IMR-90 (cell line): Measurements from ENCODE around the gene IFI27L2. TPM values are rescaled to one million over a fixed set of nuclear protein-coding genes. Genes with fewer than 3 reads are reported as not detected.

Source experiments
- ATAC-seq: fragments of 200-7000 bp; cut with Tn5 transposase; 2 replicates; pipeline ENCODE4 v1.9.1; 2020; ENCODE audit warnings: low read depth, mild to moderate bottlenecking, moderate library complexity
- BruUV-seq: library from RNA; stranded (reverse); fragments of 400-500 nt; replicated peaks from 2 replicates; lab custom pipeline; 2021; lab: Mats Ljungman, UMichigan
- CTCF ChIA-PET: fragments of 300-600 bp; formaldehyde crosslinking; extraction: SDS; loops from one replicate; lab custom pipeline; 2021; ENCODE audit warnings: antibody characterized with exemption; lab: Yijun Ruan, JAX
- POLR2A ChIA-PET: fragments of 300-600 bp; sonication (Branson Sonifier 250); formaldehyde crosslinking; loops from one replicate; lab custom pipeline; 2022; ENCODE audit warnings: antibody characterized with exemption; ENCODE audit not compliant: unreplicated experiment; lab: Charles Lee
- DNase-seq: peaks from one replicate; pipeline ENCODE4 v3.0.0; 2013
- H2AFZ ChIP-seq: replicated peaks from 2 replicates; pipeline ENCODE3; 2013; ENCODE audit warnings: low read length, mild to moderate bottlenecking; ENCODE audit not compliant: poor library complexity
- H2AK5ac ChIP-seq: 2 replicates; pipeline ENCODE4 v1.6.1; 2013; ENCODE audit warnings: low read depth, low read length, inconsistent platforms
- H2AK9ac ChIP-seq: replicated peaks from 2 replicates; pipeline ENCODE3; 2013; ENCODE audit warnings: mild to moderate bottlenecking, low read depth, low read length, moderate library complexity; ENCODE audit not compliant: poor library complexity
- H2BK120ac ChIP-seq: 2 replicates; pipeline ENCODE4 v1.6.1; 2013; ENCODE audit warnings: low read depth, low read length, inconsistent platforms
- H2BK15ac ChIP-seq: 3 replicates; pipeline ENCODE4 v1.6.1; 2013; ENCODE audit warnings: low read depth, low read length, inconsistent platforms
- H2BK20ac ChIP-seq: 2 replicates; pipeline ENCODE4 v1.6.1; 2013; ENCODE audit warnings: low read depth, mild to moderate bottlenecking, inconsistent platforms, low read length, moderate library complexity
- H2BK5ac ChIP-seq: 2 replicates; pipeline ENCODE4 v1.6.1; 2013; ENCODE audit warnings: mild to moderate bottlenecking, low read depth, low read length, inconsistent platforms; ENCODE audit not compliant: poor library complexity, severe bottlenecking
- H3K14ac ChIP-seq: replicated peaks from 2 replicates; pipeline ENCODE4 v1.6.1; 2013; ENCODE audit warnings: low read depth, low read length, inconsistent platforms
- H3K18ac ChIP-seq: 2 replicates; pipeline ENCODE4 v1.6.1; 2013; ENCODE audit warnings: low read depth, low read length, control low read depth
- H3K23ac ChIP-seq: 2 replicates; pipeline ENCODE4 v1.6.1; 2013; ENCODE audit warnings: low read depth, low read length, inconsistent platforms
- H3K27ac ChIP-seq: 2 replicates; pipeline ENCODE4 v1.5.1; 2013; ENCODE audit warnings: mild to moderate bottlenecking, control low read depth, low read length; ENCODE audit not compliant: insufficient read depth
- H3K27me3 ChIP-seq: 2 replicates; pipeline ENCODE4 v1.6.1; 2013; ENCODE audit warnings: low read length; ENCODE audit not compliant: control insufficient read depth, insufficient read depth
- H3K36me3 ChIP-seq: 2 replicates; pipeline ENCODE4 v1.6.1; 2013; ENCODE audit warnings: low read length, mixed read lengths; ENCODE audit not compliant: control insufficient read depth, insufficient read depth
- H3K4ac ChIP-seq: 2 replicates; pipeline ENCODE4 v1.6.1; 2013; ENCODE audit warnings: low read depth, low read length, inconsistent platforms
- H3K4me1 ChIP-seq: 2 replicates; pipeline ENCODE4 v1.6.1; 2013; ENCODE audit warnings: low read length, mixed read lengths; ENCODE audit not compliant: control insufficient read depth, insufficient read depth
- H3K4me2 ChIP-seq: 2 replicates; pipeline ENCODE4 v1.6.1; 2013; ENCODE audit warnings: low read depth, mild to moderate bottlenecking, control low read depth, low read length, moderate library complexity
- H3K4me3 ChIP-seq: 2 replicates; pipeline ENCODE4 v1.5.1; 2013; ENCODE audit warnings: low read depth, mild to moderate bottlenecking, control low read depth, low read length, moderate library complexity; ENCODE audit not compliant: insufficient read depth
- H3K56ac ChIP-seq: 2 replicates; pipeline ENCODE4 v1.6.1; 2013; ENCODE audit warnings: low read length, inconsistent platforms; ENCODE audit not compliant: insufficient read depth; ENCODE audit errors: extremely low read depth
- H3K79me1 ChIP-seq, 2 experiments: 2 replicates each; pipeline ENCODE4 v1.6.1; 2013; ENCODE audit warnings: low read length in 2 of 2, inconsistent platforms in 1 of 2, low read depth in 1 of 2
- H3K9ac ChIP-seq: 2 replicates; pipeline ENCODE4 v1.6.1; 2013; ENCODE audit warnings: low read depth, low read length, control low read depth
- H3K9me1 ChIP-seq: 2 replicates; pipeline ENCODE4 v1.6.1; 2013; ENCODE audit warnings: low read length, inconsistent platforms; ENCODE audit not compliant: insufficient read depth
- H3K9me3 ChIP-seq: 2 replicates; pipeline ENCODE4 v1.6.1; 2013; ENCODE audit warnings: low read length; ENCODE audit not compliant: control insufficient read depth, insufficient read depth
- H4K20me1 ChIP-seq: 2 replicates; pipeline ENCODE4 v1.6.1; 2013; ENCODE audit warnings: low read length, inconsistent platforms; ENCODE audit not compliant: insufficient read depth
- H4K5ac ChIP-seq: 2 replicates; pipeline ENCODE4 v1.6.1; 2013; ENCODE audit warnings: mild to moderate bottlenecking, low read depth, low read length, control low read depth
- H4K8ac ChIP-seq, 2 experiments: 2 replicates each; pipeline ENCODE4 v1.6.1; 2013; ENCODE audit warnings: low read depth in 2 of 2, low read length in 2 of 2, control low read depth in 1 of 2, inconsistent platforms in 1 of 2
- H4K91ac ChIP-seq: 2 replicates; pipeline ENCODE4 v1.6.1; 2013; ENCODE audit warnings: low read depth, low read length, inconsistent platforms; ENCODE audit not compliant: insufficient read depth
- BHLHE40 ChIP-seq: fragments of 150-350 bp; IDR thresholded peaks from 2 replicates; pipeline ENCODE4 v1.6.1; 2016; ENCODE audit warnings: mild to moderate bottlenecking, low read depth, low read length
- CHD1 ChIP-seq: IDR thresholded peaks from 2 replicates; pipeline ENCODE4 v1.6.1; 2012; ENCODE audit warnings: low read depth, low read length, improper control_type of control experiment
- ELK1 ChIP-seq: fragments of 150-350 bp; IDR thresholded peaks from 2 replicates; pipeline ENCODE4 v1.6.1; 2016; ENCODE audit warnings: low read depth, mild to moderate bottlenecking, low read length, moderate library complexity, borderline replicate concordance
- FOS ChIP-seq: fragments of 150-350 bp; IDR thresholded peaks from 2 replicates; pipeline ENCODE4 v1.6.1; 2016; ENCODE audit warnings: low read depth, low read length
- MAZ ChIP-seq: IDR thresholded peaks from 2 replicates; pipeline ENCODE4 v1.6.1; 2012; ENCODE audit warnings: low read depth, mild to moderate bottlenecking, low read length, improper control_type of control experiment, moderate library complexity, borderline replicate concordance
- MXI1 ChIP-seq: IDR thresholded peaks from 2 replicates; pipeline ENCODE4 v1.6.1; 2012; ENCODE audit warnings: low read depth, mild to moderate bottlenecking, low read length, moderate library complexity, borderline replicate concordance
- NFE2L2 ChIP-seq: fragments of 150-350 bp; IDR thresholded peaks from 2 replicates; pipeline ENCODE4 v1.6.1; 2016; ENCODE audit warnings: low read depth, mild to moderate bottlenecking, low read length
- POLR2A ChIP-seq: IDR thresholded peaks from 2 replicates; pipeline ENCODE4 v1.6.1; 2012; ENCODE audit warnings: mild to moderate bottlenecking, low read depth, low read length
- RAD21 ChIP-seq: IDR thresholded peaks from 2 replicates; pipeline ENCODE4 v1.6.1; 2012; ENCODE audit warnings: low read length, improper control_type of control experiment
- RCOR1 ChIP-seq: IDR thresholded peaks from 2 replicates; pipeline ENCODE4 v1.6.1; 2012; ENCODE audit warnings: mild to moderate bottlenecking, low read length, improper control_type of control experiment; ENCODE audit not compliant: insufficient replicate concordance
- RFX5 ChIP-seq: IDR thresholded peaks from 2 replicates; pipeline ENCODE4 v1.8.0; 2012; ENCODE audit warnings: low read depth, mild to moderate bottlenecking, low read length, moderate library complexity
- SMC3 ChIP-seq: fragments of 150-350 bp; IDR thresholded peaks from 2 replicates; pipeline ENCODE4 v1.6.1; 2016; ENCODE audit warnings: low read depth, mild to moderate bottlenecking, antibody characterized with exemption, low read length, moderate library complexity
- USF2 ChIP-seq: fragments of 150-350 bp; IDR thresholded peaks from 2 replicates; pipeline ENCODE4 v1.6.1; 2017; ENCODE audit warnings: mild to moderate bottlenecking, antibody characterized with exemption, low read length, low read depth
- WGBS, 2 experiments: methylation state at CpG; one replicate each; pipeline versions ENCODE4 v1.1.5 to v1.1.7; 2013; ENCODE audit warnings: missing lambda C conversion rate in 2 of 2; ENCODE audit not compliant: insufficient read length in 1 of 2; ENCODE audit errors: extremely low coverage in 2 of 2; 5-methylcytosine and 5-hydroxymethylcytosine counted together
- dilution Hi-C: fragments of 300-500 bp; cut with HindIII; formaldehyde crosslinking; loops from one replicate; pipeline ENCODE4 v1.14.3; 2018; ENCODE audit warnings: low sequenced_read_pairs; ENCODE audit not compliant: unreplicated experiment
- in situ Hi-C: fragments of 300-500 bp; cut with MboI; formaldehyde crosslinking; loops from 3 replicates; pipeline ENCODE4 v1.14.3; 2019; ENCODE audit warnings: low sequenced_read_pairs, inconsistent platforms, mixed read lengths
- intact Hi-C: fragments of 100-400 bp; cut with micrococcal nuclease; formaldehyde crosslinking; loops from 2 replicates; pipeline ENCODE4 v1.10.0; 2022
- polyA plus RNA-seq, 3 experiments: library from polyadenylated mRNA; depleted of rRNA; stranded (reverse); fragments of >200 nt; gene quantifications; 2 replicates each; pipeline ENCODE4 v1.2.3, GENCODE V29; 2012; ENCODE audit warnings: low replicate concordance in 1 of 3
- total RNA-seq: library from RNA; depleted of rRNA; stranded (reverse); fragments of >200 nt; gene quantifications from 2 replicates; pipeline ENCODE4 v1.2.3, GENCODE V29; 2012
- TF ChIP-seq, protein P1 (sequence below): conservative IDR thresholded peaks from 2 replicates; pipeline ENCODE4 v1.5.1; 2012; ENCODE audit warnings: mild to moderate bottlenecking, low read depth, low read length, improper control_type of control experiment

The IFI27L2 gene
- total and polyA plus RNA-seq, 2 of the 4 experiments (the other 2 are of a cell fraction) = 43.0 to 187 TPM

DNA sequence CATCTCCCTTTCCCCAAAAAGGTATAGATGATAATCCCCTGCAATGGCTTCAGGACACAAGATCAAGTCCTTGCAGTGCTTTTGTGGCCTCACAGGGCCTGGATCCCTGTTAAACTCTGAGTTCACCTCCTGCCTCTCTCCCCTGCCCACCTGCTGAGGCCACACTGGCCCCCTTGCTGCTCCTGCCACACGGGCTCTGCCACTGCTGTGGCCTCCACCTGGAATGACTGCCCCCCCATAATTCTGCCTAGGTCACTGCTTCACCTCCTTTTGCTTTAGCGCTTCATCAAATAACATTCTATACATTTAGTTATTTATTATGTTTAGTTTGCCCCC lies 19.5 kb downstream of the IFI27L2 start:
- in situ Hi-C loops (no loop called here), intact Hi-C loops (no loop called here), dilution Hi-C loops (no loop called here)
- Histone ChIP-seq H2BK15ac (no peak overlapping the region), H3K9ac (no peak overlapping the region), H2BK20ac (no peak overlapping the region), H4K20me1 (no peaks in the 10 kb centered on the region), H3K4me1 (no peaks in the 10 kb centered on the region), H3K9me3 (no peaks in the 10 kb centered on the region), H2AFZ (no peak overlapping the region), H4K5ac (no peak overlapping the region), H3K4ac (no peak overlapping the region), H2AK9ac (no peak overlapping the region), H3K9me1 (0 out of 2 replicates have a peak, but pooled peaks cover 5% of the 10 kb centered on the region), H3K79me1 (no peaks in the 10 kb centered on the region), H3K27me3 (no peaks in the 10 kb centered on the region), H3K4me2 (no peak overlapping the region), H3K18ac (no peak overlapping the region), H3K27ac (no peak overlapping the region), H3K56ac (no peak overlapping the region), H4K91ac (no peak overlapping the region), H3K23ac (no peak overlapping the region), H3K36me3 (no peaks in the 10 kb centered on the region), H3K14ac (no peak overlapping the region), H2AK5ac (no peak overlapping the region), H2BK120ac (no peak overlapping the region), H4K8ac (no peak overlapping the region), H2BK5ac (no peak overlapping the region), H3K4me3 (no peak overlapping the region)
- ATAC-seq (no peak), DNase-seq (no peak)
- POLR2A ChIA-PET = no interaction called here
- no TSS peak for BruUV-seq
- WGBS, 2 experiments = no CpG with 5 or more reads among the region's 2 CpGs
- no peak for TF ChIP-seq CHD1
- TF ChIP-seq RAD21 = no peak
- no peak for TF ChIP-seq MXI1
- TF ChIP-seq BHLHE40 = no peak
- TF ChIP-seq, protein P1, sequence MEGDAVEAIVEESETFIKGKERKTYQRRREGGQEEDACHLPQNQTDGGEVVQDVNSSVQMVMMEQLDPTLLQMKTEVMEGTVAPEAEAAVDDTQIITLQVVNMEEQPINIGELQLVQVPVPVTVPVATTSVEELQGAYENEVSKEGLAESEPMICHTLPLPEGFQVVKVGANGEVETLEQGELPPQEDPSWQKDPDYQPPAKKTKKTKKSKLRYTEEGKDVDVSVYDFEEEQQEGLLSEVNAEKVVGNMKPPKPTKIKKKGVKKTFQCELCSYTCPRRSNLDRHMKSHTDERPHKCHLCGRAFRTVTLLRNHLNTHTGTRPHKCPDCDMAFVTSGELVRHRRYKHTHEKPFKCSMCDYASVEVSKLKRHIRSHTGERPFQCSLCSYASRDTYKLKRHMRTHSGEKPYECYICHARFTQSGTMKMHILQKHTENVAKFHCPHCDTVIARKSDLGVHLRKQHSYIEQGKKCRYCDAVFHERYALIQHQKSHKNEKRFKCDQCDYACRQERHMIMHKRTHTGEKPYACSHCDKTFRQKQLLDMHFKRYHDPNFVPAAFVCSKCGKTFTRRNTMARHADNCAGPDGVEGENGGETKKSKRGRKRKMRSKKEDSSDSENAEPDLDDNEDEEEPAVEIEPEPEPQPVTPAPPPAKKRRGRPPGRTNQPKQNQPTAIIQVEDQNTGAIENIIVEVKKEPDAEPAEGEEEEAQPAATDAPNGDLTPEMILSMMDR = no peak
- TF ChIP-seq POLR2A = no peak
- TF ChIP-seq USF2 = no peak
- TF ChIP-seq FOS = no peak
- no peak for TF ChIP-seq MAZ
- no peak for TF ChIP-seq NFE2L2
- no peak for TF ChIP-seq SMC3
- no peak for TF ChIP-seq ELK1
- TF ChIP-seq RFX5 = no peak
- no peak for TF ChIP-seq RCOR1
- CTCF ChIA-PET = no interaction called here
